K562 (cell line): ENCODE data around the gene PRMT5. TPM values are rescaled to one million over a fixed set of nuclear protein-coding genes. Genes with fewer than 3 reads are reported as not detected.

Experiments used
- RBFOX2 ChIP-seq: fragments of 200-400 bp; formaldehyde crosslinking; IDR thresholded peaks from 2 replicates; pipeline ENCODE4 v1.6.1; 2017; ENCODE audit warnings: low read depth, mild to moderate bottlenecking, low read length, moderate library complexity
- STAG1 ChIP-seq: sonication (generic); formaldehyde crosslinking; IDR thresholded peaks from 2 replicates; pipeline ENCODE4 v1.5.0; 2020; ENCODE audit warnings: missing genetic modification reagents, borderline replicate concordance
- TCFL5 ChIP-seq: fragments of 250-450 bp; sonication (Bioruptor Pico); conservative IDR thresholded peaks from 2 replicates; pipeline ENCODE4 v1.6.1; 2021; ENCODE audit warnings: mild to moderate bottlenecking, moderate library complexity, matching md5 sums
- ZNF23 ChIP-seq: fragments of 250-450 bp; sonication (Bioruptor Pico); IDR thresholded peaks from 2 replicates; pipeline ENCODE4 v1.4.0; 2020; ENCODE audit warnings: mild to moderate bottlenecking
- polyA plus RNA-seq, 8 experiments: library from polyadenylated mRNA; depleted of rRNA in 4 of 8; stranded (reverse) in 5 of 8; unstranded in 3 of 8; fragments of >200 nt; fragmentation: Nextera tagmentation in 2 of 8; fragmentation: Illumina TruSeq in 1 of 8; extraction: Ambion mirVana in 2 of 8; extraction: Trizol in 1 of 8; gene quantifications; 2 replicates each; pipeline versions ENCODE4 v1.2.1 to v1.2.3, GENCODE V29; 2011 to 2014; ENCODE audit warnings: inconsistent platforms in 1 of 8, missing spikeins in 1 of 8
- total RNA-seq, 7 experiments: library from RNA; depleted of rRNA in 6 of 7; stranded (reverse); fragments of >200 nt in 6 of 7; fragmentation: Illumina TruSeq in 2 of 7; extraction: Trizol in 2 of 7; gene quantifications; 2 replicates each; pipeline versions ENCODE4 v1.2.1 to v1.2.3, GENCODE V29; 2011 to 2021; ENCODE audit warnings: low replicate concordance in 1 of 7
- TF ChIP-seq, protein P1 (sequence below): fragments of 250-450 bp; sonication (Bioruptor Pico); IDR thresholded peaks from 2 replicates; pipeline ENCODE4 v1.5.0; 2020; ENCODE audit warnings: mild to moderate bottlenecking, borderline replicate concordance
- TF ChIP-seq, protein P2 (sequence below): fragments of 250-450 bp; sonication (Bioruptor Pico); IDR thresholded peaks from 2 replicates; pipeline ENCODE4 v1.4.0; 2020; ENCODE audit warnings: borderline replicate concordance
- TF ChIP-seq, protein P3 (sequence below): fragments of 450-650 bp; conservative IDR thresholded peaks from 2 replicates; pipeline ENCODE4 v1.6.1; 2016; ENCODE audit warnings: missing genetic modification characterization, low read depth, mild to moderate bottlenecking, missing compliant biosample characterization, moderate library complexity

Gene PRMT5
- total and polyA plus RNA-seq, 9 of the 15 experiments (the other 6 are each of a cell fraction or from before 2014, with no cell fraction given) = 114 to 552 (median 222) TPM

DNA sequence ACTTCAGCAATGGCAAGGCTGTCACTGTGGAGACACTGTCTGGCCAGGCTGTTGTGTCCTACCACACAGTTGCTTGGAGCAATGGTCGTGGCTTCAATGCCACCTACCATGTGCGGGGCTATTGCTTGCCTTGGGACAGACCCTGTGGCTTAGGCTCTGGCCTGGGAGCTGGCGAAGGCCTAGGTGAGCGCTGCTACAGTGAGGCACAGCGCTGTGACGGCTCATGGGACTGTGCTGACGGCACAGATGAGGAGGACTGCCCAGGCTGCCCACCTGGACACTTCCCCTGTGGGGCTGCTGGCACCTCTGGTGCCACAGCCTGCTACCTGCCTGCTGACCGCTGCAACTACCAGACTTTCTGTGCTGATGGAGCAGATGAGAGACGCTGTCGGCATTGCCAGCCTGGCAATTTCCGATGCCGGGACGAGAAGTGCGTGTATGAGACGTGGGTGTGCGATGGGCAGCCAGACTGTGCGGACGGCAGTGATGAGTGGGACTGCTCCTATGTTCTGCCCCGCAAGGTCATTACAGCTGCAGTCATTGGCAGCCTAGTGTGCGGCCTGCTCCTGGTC, 53.3 kb downstream of the PRMT5 start (continued):
- TF ChIP-seq, protein P1, sequence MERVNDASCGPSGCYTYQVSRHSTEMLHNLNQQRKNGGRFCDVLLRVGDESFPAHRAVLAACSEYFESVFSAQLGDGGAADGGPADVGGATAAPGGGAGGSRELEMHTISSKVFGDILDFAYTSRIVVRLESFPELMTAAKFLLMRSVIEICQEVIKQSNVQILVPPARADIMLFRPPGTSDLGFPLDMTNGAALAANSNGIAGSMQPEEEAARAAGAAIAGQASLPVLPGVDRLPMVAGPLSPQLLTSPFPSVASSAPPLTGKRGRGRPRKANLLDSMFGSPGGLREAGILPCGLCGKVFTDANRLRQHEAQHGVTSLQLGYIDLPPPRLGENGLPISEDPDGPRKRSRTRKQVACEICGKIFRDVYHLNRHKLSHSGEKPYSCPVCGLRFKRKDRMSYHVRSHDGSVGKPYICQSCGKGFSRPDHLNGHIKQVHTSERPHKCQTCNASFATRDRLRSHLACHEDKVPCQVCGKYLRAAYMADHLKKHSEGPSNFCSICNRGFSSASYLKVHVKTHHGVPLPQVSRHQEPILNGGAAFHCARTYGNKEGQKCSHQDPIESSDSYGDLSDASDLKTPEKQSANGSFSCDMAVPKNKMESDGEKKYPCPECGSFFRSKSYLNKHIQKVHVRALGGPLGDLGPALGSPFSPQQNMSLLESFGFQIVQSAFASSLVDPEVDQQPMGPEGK (CRISPR knock-in tag) = no peak
- TF ChIP-seq, protein P2, sequence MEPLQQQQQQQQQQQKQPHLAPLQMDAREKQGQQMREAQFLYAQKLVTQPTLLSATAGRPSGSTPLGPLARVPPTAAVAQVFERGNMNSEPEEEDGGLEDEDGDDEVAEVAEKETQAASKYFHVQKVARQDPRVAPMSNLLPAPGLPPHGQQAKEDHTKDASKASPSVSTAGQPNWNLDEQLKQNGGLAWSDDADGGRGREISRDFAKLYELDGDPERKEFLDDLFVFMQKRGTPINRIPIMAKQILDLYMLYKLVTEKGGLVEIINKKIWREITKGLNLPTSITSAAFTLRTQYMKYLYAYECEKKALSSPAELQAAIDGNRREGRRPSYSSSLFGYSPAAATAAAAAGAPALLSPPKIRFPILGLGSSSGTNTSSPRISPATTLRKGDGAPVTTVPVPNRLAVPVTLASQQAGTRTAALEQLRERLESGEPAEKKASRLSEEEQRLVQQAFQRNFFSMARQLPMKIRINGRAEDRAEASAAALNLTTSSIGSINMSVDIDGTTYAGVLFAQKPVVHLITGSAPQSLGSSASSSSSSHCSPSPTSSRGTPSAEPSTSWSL (CRISPR knock-in tag) = no peak
- TF ChIP-seq RBFOX2 (no peak; the same call in 1 of the 2 replicates), STAG1 (CRISPR knock-in tag) (no peak), TCFL5 (no peak), ZNF23 (CRISPR knock-in tag) (no peak)
- TF ChIP-seq, protein P3, sequence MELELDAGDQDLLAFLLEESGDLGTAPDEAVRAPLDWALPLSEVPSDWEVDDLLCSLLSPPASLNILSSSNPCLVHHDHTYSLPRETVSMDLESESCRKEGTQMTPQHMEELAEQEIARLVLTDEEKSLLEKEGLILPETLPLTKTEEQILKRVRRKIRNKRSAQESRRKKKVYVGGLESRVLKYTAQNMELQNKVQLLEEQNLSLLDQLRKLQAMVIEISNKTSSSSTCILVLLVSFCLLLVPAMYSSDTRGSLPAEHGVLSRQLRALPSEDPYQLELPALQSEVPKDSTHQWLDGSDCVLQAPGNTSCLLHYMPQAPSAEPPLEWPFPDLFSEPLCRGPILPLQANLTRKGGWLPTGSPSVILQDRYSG = no peak
